ENCODE results near the gene ZSCAN2.
"Not testable (repeated sequence)": the region's sequence is repeated elsewhere in the genome, so short reads cannot be mapped to it uniquely, and the experiment has no call there.

The ZSCAN2 gene

GRCh38 chr15:84638103-84638502 is 37.3 kb downstream of the ZSCAN2 start:
- no peak for DNase-seq (ENCODE audit: insufficient read length, low spot score)
- no peak for FAIRE-seq
- TF ChIP-seq POLR2A (IDR thresholded peaks at IDR 0.05; ENCODE audit: low read depth, low read length): no peak

GRCh38 chr15:84641871-84642270 is 41.1 kb downstream of the ZSCAN2 start:
- not testable (repeated sequence) for DNase-seq (ENCODE audit: insufficient read length, low spot score); FAIRE-seq

GRCh38 chr15:84642640-84643039 is 41.8 kb downstream of the ZSCAN2 start:
- FAIRE-seq; DNase-seq (ENCODE audit: insufficient read length, low spot score): not testable (repeated sequence)

- DNase-seq (ENCODE audit: insufficient read length, low spot score) (no peak), FAIRE-seq (no peak)
- TF ChIP-seq POLR2A (IDR thresholded peaks at IDR 0.05; ENCODE audit: low read depth, low read length): no peak
Observed at GRCh38 chr15:84643838-84644237, 43.0 kb downstream of the ZSCAN2 start.

GRCh38 chr15:84645496-84645895 is 44.7 kb downstream of the ZSCAN2 start:
- FAIRE-seq (no peak), DNase-seq (ENCODE audit: insufficient read length, low spot score) (no peak)
- TF ChIP-seq POLR2A (IDR thresholded peaks at IDR 0.05; ENCODE audit: low read depth, low read length): no peak

- TF ChIP-seq POLR2A (IDR thresholded peaks at IDR 0.05; ENCODE audit: low read depth, low read length): no peak
- no peak for DNase-seq (ENCODE audit: insufficient read length, low spot score)
- FAIRE-seq: no peak
Observed at GRCh38 chr15:84645997-84646396, 45.2 kb downstream of the ZSCAN2 start.

- DNase-seq (ENCODE audit: insufficient read length, low spot score): no peak
- no peak for FAIRE-seq
- TF ChIP-seq POLR2A (IDR thresholded peaks at IDR 0.05; ENCODE audit: low read depth, low read length): no peak
Observed at GRCh38 chr15:84647726-84648125, 46.9 kb downstream of the ZSCAN2 start.

GRCh38 chr15:84648539-84648938 is 47.7 kb downstream of the ZSCAN2 start:
- DNase-seq (ENCODE audit: insufficient read length, low spot score) (no peak), FAIRE-seq (no peak)
- no peak for TF ChIP-seq POLR2A (IDR thresholded peaks at IDR 0.05; ENCODE audit: low read depth, low read length)

GRCh38 chr15:84649706-84650105 is 48.9 kb downstream of the ZSCAN2 start:
- TF ChIP-seq POLR2A (IDR thresholded peaks at IDR 0.05; ENCODE audit: low read depth, low read length): no peak
- FAIRE-seq: no peak
- no peak for DNase-seq (ENCODE audit: insufficient read length, low spot score)

GRCh38 chr15:84653584-84653909 is 52.7 kb downstream of the ZSCAN2 start:
- DNase-seq (ENCODE audit: insufficient read length, low spot score) (no peak), FAIRE-seq (no peak)
- TF ChIP-seq POLR2A (IDR thresholded peaks at IDR 0.05; ENCODE audit: low read depth, low read length): no peak

GRCh38 chr15:84653910-84654688 is 53.3 kb downstream of the ZSCAN2 start, which contains the start of gene WDR73:
Gene WDR73, minus strand, starts transcription at chr15:84654283. Its CDS starts 9 bp downstream, at chr15:84654274.
- FAIRE-seq: no peak
- DNase-seq (ENCODE audit: insufficient read length, low spot score): peak; percentile 72
- peak; percentile 62; the same call in 1 of the 2 replicates for TF ChIP-seq POLR2A (IDR thresholded peaks at IDR 0.05; ENCODE audit: low read depth, low read length)

GRCh38 chr15:84654689-84655453 is 54.1 kb downstream of the ZSCAN2 start:
- TF ChIP-seq POLR2A (IDR thresholded peaks at IDR 0.05; ENCODE audit: low read depth, low read length): no peak
- FAIRE-seq: no peak
- peak; percentile 66 for DNase-seq (ENCODE audit: insufficient read length, low spot score)

GRCh38 chr15:84656972-84657371 is 56.2 kb downstream of the ZSCAN2 start:
- no peak for TF ChIP-seq POLR2A (IDR thresholded peaks at IDR 0.05; ENCODE audit: low read depth, low read length)
- FAIRE-seq: no peak
- DNase-seq (ENCODE audit: insufficient read length, low spot score): no peak

- no peak for FAIRE-seq
- no peak for DNase-seq (ENCODE audit: insufficient read length, low spot score)
- TF ChIP-seq POLR2A (IDR thresholded peaks at IDR 0.05; ENCODE audit: low read depth, low read length): no peak
Observed at GRCh38 chr15:84657748-84658079, 56.9 kb downstream of the ZSCAN2 start.
